Hematopoietic multipotent progenitor cell treated with erythropoietin and hydrocortisone succinate and interleukin-3 and kit ligand, for 4 days (in vitro differentiated cells): Measurements from ENCODE around the gene SLC27A4.

Source experiments
- DNase-seq: peaks from one replicate; pipeline ENCODE4 v3.0.0-alpha.2; 2015

SLC27A4 gene

GRCh38 chr9:128370367-128370751, 30.0 kb downstream of the SLC27A4 start:
- DNase-seq, result no peak

GRCh38 chr9:128370752-128371629, 30.7 kb downstream of the SLC27A4 start, which contains the start of gene URM1:
Gene URM1 (plus strand): TSS chr9:128371374. CDS start chr9:128371381, 7 bp downstream.
- DNase-seq, result peak; percentile 99

GRCh38 chr9:128371630-128372117, 31.3 kb downstream of the SLC27A4 start:
- no peak for DNase-seq

DNA sequence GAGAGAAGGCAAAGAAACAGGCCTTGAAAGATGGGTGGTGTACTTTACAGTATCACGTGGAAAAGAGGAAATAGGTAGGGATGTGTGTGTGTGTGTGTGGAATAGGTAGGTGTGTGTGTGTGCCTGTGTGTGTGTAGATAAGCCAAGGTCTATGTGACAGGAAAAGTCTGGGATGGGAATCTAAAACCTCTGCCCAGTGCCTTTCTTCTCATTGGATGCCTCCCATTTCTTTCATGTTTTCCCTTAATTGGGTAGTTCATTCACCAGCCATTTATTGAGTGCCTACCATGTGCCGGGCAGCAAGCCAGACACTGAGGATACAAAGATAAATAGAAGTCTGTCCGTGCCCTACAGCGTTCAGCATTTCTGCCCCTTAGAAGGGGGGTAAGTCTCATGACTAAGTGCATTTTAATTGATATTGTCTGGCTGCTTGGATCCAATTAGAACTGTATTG, 31.9 kb downstream of the SLC27A4 start:
- peak; percentile 72 for DNase-seq

DNA sequence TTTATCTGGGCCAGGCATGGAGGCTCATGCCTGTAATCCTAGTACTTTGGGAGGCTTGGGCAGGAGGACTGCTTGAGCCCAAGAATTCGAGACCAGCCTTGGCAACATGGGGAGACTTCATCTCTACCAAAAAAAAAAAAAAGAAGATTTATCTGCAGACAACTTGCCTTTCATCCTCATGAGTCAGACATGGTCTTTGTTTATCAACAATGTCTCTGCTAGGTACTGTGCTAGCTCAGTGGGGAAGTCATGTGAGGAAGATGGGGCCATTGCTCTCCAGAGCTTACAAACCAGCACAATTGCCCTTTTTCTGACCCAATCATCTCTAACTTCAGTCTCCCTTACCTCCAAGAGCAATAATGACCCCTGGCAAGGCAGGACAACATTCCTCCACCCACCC, 32.5 kb downstream of the SLC27A4 start:
- peak; percentile 41 for DNase-seq

DNA sequence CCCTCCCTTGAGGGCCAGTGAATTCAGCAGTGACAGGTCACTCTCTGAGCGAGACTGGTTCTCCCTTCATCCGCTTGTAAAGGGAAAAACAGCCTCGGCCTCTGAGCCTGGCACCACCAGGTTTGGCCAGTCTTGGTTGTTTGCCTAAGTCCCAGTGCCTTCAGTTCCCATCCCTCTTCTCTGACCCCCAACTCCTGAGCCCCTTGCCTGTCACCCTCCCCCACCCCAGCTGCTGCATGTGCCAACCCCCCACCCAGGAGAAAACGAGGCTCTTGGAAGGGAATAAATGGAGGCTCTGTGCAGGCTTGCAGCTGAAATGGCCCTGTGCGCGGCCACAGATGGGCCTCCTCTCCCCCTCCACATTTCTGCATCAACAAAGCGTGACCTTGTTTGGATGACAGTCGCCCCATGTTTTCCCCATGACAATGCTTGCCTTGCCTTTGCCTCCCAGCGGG, 33.9 kb downstream of the SLC27A4 start:
- no peak for DNase-seq

GRCh38 chr9:128375865-128376264, 35.5 kb downstream of the SLC27A4 start:
- no peak for DNase-seq

- no peak for DNase-seq
Measured at GRCh38 chr9:128382261-128382660, 41.9 kb downstream of the SLC27A4 start.

- no peak for DNase-seq
Measured at GRCh38 chr9:128383007-128383753, 42.9 kb downstream of the SLC27A4 start.

- no peak for DNase-seq
Measured at GRCh38 chr9:128383791-128384190, 43.5 kb downstream of the SLC27A4 start.

DNA sequence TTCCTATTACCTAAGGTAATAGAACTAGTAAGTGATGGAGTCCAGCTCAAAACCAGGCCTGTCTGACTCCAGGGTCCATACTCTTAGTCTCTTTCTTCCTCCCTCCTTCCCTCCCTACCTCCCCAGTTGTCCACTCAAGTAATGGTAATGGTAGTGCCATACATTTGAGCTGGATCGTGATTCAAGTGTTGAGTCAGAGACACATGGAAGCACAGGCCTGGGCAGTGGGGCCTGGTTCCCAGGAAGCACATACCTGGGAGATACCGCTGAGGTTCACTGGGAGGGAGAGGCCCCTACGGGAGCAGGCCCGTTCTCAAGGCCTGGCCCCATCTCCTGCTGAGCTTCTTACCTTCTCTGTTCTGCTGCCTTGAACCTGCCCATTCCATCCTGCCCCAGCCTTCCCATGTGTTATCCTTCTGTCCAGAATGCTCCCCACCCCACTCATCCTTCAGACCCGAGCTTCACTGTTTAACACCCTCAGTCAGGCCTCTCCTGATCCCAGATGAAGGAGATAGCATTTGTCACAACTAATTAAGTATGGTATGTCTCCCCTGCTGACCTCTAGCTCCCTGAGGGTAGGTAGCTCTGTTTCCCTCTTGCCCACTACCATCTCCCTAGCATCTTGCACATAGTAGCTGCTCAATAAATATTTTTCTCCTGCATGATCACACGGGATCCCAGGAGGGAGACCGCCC, 44.6 kb downstream of the SLC27A4 start:
- no peak for DNase-seq

DNA sequence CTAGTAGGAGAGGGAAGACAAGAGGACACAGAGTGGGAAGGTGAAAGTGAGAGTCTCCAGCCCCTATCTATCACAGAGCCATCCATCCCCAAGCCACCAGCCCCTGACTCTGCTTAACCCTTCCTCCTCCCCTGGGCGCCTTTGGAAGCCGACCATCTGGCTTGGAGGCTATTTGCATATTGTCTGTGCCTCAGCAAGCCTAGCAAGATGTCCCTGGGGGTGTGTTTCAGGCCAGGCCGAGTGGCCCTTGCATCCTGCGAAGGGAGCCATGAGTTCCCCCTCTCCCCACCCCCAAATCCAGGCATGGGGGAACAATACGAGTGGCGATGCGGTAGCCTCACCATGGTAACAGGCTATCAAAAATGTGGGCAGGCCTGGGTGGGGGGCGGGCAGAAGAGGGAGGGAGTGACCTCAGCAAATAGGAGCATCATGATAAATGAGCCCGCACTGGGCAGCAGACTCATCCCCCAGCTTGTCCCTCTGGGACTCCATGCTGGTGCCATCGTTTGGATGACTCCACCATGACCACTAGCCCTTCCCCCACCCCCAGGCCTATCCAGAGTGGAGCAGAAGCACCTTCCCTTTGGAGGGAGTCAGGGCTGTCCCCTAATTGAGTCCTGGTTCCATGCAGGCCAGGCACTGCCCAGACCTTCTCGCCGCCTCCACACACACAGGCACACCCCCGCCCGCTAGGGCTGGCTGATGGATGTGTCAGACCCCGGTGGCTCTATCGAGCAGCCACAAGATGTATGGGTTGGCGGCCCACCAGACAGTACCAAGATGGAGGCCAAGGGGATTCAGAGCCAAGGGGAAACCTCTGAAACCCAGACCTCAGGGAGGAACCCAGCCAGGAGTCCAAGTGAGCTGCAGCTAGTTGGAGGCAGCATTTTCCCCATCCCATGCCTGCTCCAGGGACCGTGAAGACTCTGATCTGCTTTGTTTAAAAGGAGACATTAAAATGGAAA, 45.5 kb downstream of the SLC27A4 start:
- no peak for DNase-seq

- DNase-seq, result no peak
Measured at GRCh38 chr9:128388150-128388549, 47.8 kb downstream of the SLC27A4 start.

DNA sequence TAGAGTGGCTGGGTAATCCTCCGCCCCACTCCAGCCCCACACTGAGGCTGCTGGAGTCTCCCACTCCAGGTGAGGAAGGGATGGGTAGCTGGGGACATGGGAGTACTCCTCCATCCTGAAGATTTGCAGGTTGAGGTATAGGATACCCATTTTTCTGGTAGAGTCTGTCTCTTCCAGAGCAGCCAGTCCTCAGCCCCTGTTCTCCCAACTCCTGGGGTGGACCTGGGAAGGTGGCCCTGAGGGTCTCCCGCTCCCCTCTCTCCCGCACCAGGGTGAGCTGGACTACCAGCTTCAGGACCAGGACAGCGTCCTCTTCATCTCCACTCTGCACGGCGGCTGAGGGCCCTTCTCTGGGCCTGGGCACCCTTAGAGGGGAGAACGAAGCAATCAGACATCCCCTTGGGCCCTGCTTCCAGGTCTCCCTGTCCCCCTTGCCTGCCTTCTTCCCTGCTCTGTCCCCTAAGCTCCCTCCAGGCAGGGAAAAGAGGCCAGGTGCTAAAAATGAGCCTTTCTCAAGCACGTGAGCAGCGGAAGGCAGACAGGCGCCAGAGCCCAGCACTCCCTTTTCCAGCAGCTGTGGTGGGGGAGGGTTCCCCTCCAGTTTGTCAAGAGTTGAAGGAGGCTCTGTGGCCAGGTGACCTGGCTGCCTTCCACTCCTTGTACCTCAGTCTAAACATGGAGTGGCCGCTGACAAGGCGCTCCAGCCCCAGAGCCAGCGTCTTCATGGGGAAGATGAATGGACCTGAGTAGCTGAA, 49.2 kb downstream of the SLC27A4 start:
- DNase-seq, result no peak

GRCh38 chr9:128390150-128390812, 50.0 kb downstream of the SLC27A4 start:
- no peak for DNase-seq

DNA sequence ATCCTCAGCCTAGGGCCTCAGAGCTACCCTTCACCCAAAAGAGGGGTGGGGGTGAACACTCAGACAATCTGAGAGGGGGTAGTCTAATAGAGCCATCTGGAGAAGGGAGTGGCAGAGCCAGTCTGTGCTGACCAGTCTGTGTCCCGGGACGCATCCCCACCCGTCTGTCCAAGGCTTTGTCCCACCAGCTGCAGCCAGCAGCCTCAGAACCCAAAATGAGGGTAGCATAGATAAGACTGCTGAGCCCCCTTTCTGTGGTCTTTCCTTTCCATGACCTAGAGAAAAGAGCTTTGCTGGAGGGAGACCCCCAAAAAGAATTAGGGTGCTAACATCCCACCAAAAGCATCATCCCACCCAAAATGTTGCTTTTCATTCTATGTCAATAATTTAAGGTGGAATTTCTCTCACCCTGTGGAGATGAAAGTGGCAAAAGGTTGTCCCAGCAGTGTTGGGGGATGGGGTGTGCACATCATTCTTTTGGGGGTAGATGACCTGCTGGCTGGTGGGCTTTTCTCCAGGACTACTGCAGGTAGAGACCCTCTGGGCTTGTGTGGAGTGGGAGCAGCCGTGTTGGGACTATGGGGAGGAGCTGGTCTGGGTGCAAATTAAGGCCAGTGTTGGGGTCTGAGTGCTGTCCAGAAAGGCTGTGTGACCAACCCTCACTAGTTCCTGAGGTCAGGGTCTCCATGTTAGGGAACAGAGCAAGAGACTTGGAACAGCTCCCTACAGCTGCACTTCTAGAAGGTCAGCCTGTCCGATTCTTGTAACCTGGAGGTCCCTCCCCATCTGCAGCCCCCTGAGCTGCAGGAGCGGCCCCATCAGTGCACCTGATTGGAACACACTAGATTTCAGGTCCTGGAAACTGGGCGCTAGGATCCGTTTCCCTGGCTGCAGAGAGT, 50.7 kb downstream of the SLC27A4 start:
- DNase-seq, result no peak

GRCh38 chr9:128391956-128392301, 51.6 kb downstream of the SLC27A4 start:
- DNase-seq, result no peak

GRCh38 chr9:128392302-128393144, 52.2 kb downstream of the SLC27A4 start:
- no peak for DNase-seq
